OCI-LY3 (cell line): ENCODE data around the gene URM1.

Source experiments
- CTCF ChIP-seq: fragments of 200-600, 300-600 bp; sonication (generic); IDR thresholded peaks from 2 replicates; pipeline ENCODE4 v1.5.1; 2014; ENCODE audit warnings: antibody characterized with exemption, low read length, low read depth
- EZH2phosphoT487 ChIP-seq: fragments of 200-600 bp; shearing (Covaris generic); IDR thresholded peaks from 2 replicates; pipeline ENCODE4 v1.6.1; 2018; ENCODE audit warnings: antibody characterized with exemption, mixed run types, low read depth

GRCh38 chr9:128406848-128407391 is 35.7 kb downstream of the URM1 start:
- no peak for TF ChIP-seq CTCF
- TF ChIP-seq EZH2phosphoT487: no peak
